Uterus (tissue), 2 donors: Measurements from ENCODE around the gene AIMP1.

Experiments
- POLR2A ChIP-seq, 2 donors: fragments of 450-650 bp; IDR thresholded peaks; one replicate each; pipeline ENCODE4 v1.6.1; 2016; ENCODE audit warnings: antibody characterized with exemption in 2 of 2, mild to moderate bottlenecking in 1 of 2, moderate library complexity in 1 of 2
- TF ChIP-seq, protein P1 (sequence below), 4 experiments: fragments of 200-600 bp in 2 of 4; fragments of 450-650 bp in 2 of 4; sonication (generic) in 2 of 4; IDR thresholded peaks; one replicate each; pipeline ENCODE4 v1.5.1; 2016 to 2019; ENCODE audit warnings: antibody characterized with exemption in 4 of 4, mild to moderate bottlenecking in 2 of 4, moderate library complexity in 1 of 4

DNA sequence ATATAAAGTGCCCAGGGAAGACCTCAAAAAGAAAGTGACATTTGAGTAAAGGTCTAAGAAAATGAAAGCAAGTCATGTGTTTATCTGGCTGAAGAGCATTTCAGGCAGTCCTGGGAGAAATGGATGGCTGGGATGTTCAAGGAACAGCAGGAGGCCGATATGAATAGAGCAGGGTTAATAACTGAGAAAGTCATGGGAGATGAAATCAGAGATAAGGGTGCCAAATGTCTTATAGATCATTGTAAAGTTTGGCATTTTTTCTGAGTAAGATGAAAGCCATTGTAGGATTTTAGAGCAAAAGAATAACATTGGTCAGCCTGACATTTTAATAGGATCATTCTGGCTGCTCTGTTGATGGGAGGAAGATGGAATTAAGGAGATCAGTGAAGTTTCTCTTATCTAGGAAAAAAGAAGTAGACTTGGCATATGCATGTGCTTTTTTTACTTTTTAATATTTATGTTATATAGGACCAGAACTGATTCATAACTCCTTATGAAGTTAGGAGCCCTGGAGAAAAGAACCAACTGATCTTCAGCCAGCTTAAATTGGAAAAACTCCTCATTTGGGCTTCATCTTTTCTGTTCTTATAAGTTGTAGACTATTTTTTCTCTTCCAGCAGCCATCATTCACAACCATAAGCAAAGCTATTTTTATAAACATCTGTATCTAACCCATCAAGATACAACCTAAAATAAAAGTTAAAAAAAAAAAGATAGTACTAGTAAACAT lies 18.6 kb downstream of the AIMP1 start:
- TF ChIP-seq, protein P1, sequence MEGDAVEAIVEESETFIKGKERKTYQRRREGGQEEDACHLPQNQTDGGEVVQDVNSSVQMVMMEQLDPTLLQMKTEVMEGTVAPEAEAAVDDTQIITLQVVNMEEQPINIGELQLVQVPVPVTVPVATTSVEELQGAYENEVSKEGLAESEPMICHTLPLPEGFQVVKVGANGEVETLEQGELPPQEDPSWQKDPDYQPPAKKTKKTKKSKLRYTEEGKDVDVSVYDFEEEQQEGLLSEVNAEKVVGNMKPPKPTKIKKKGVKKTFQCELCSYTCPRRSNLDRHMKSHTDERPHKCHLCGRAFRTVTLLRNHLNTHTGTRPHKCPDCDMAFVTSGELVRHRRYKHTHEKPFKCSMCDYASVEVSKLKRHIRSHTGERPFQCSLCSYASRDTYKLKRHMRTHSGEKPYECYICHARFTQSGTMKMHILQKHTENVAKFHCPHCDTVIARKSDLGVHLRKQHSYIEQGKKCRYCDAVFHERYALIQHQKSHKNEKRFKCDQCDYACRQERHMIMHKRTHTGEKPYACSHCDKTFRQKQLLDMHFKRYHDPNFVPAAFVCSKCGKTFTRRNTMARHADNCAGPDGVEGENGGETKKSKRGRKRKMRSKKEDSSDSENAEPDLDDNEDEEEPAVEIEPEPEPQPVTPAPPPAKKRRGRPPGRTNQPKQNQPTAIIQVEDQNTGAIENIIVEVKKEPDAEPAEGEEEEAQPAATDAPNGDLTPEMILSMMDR (IDR thresholded peaks at IDR 0.05): no peak
- no peak for TF ChIP-seq POLR2A (IDR thresholded peaks at IDR 0.05)
